ENCODE results near the gene MALL. TPM values are rescaled to one million over a fixed set of nuclear protein-coding genes. Genes with fewer than 3 reads are reported as not detected.
A peak's percentile ranks its signal among the peaks of the same experiment; 100 is the strongest.

Gene MALL
- total RNA-seq, 1 donor = 5.1 TPM

DNA sequence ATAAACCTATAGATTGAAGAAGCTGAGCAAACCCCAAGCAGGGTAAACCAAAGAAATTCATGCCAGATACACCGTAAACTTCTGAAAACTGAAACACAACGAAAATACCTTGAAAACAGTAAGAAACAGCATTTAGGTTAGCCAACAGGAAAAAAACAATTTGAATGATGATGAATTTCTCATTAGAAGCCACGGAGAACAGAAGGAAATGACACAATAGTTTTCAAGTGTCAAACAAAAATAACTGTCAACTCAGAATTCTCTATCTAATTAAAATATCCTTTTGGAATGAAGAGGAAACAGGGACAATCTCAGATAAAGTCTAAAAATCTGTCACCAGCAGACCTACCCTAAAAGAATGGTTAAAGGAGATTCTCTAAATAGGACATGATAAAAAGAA, 37.3 kb upstream of the MALL start:
- Histone ChIP-seq H3K27ac (ENCODE audit: low read depth, low read length) (no peak overlapping the region), H3K36me3 (ENCODE audit: insufficient read depth, low read length) (no peaks in the 10 kb centered on the region), H3K27me3 (ENCODE audit: insufficient read depth, low read length) (no peaks in the 10 kb centered on the region), H3K9me3 (ENCODE audit: low read depth, low read length) (no peaks in the 10 kb centered on the region), H3K4me1 (ENCODE audit: insufficient read depth, low read length) (peaks cover 19% of the 10 kb centered on the region), H3K4me3 (ENCODE audit: insufficient read depth, low read length) (no peak overlapping the region), H4K20me1 (ENCODE audit: insufficient read depth, low read length) (no peaks in the 10 kb centered on the region), H3K79me2 (ENCODE audit: insufficient read depth, low read length) (no peaks in the 10 kb centered on the region), H2AFZ (ENCODE audit: low read length) (no peak overlapping the region), H3K4me2 (ENCODE audit: insufficient read depth, low read length) (no peak overlapping the region)
- DNase-seq (ENCODE audit: insufficient read length, low spot score, missing footprints) = no peak
- TF ChIP-seq, protein P1, sequence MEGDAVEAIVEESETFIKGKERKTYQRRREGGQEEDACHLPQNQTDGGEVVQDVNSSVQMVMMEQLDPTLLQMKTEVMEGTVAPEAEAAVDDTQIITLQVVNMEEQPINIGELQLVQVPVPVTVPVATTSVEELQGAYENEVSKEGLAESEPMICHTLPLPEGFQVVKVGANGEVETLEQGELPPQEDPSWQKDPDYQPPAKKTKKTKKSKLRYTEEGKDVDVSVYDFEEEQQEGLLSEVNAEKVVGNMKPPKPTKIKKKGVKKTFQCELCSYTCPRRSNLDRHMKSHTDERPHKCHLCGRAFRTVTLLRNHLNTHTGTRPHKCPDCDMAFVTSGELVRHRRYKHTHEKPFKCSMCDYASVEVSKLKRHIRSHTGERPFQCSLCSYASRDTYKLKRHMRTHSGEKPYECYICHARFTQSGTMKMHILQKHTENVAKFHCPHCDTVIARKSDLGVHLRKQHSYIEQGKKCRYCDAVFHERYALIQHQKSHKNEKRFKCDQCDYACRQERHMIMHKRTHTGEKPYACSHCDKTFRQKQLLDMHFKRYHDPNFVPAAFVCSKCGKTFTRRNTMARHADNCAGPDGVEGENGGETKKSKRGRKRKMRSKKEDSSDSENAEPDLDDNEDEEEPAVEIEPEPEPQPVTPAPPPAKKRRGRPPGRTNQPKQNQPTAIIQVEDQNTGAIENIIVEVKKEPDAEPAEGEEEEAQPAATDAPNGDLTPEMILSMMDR (IDR thresholded peaks at IDR 0.05; ENCODE audit: extremely low read depth, low read depth, low read length) = no peak

DNA sequence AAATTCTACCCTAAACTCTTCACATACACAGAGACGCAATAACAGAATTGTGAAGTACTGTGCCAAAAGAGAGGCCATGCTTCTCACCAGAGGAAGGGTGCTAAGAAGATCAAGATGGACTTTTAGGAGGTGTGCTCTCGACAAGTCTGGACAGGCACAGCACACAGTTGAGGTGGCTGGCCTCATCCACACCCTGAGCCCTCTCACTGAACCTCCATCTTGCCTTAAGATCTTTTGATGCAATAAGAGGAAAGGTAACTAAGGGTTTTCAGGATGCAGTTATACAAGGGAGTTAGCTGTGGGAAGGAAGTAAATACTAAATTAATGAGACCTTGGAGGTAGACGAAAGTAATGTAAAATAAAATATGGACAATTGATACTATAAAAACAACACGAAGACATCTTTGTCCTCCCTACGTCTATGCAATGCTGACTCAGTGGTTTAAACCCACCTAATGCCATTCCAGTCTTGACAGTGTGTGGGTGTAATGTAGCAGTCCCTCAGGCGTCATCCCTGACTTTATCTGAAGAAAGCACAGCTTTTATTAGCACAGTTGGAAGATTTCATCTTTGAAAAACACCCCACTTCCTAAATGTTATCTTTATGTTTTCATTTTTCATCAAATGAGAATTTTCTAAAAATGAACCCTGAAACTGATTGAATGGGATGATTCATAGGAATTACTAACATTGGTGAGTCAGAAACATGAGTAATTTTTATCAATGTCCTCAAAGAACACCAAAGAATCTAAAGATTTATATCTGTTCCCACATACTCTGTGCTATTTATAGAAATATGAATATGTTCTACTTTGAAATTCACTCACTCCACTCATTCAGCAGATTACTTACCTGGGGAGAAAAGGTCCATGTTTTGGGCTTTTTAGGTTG, 34.0 kb upstream of the MALL start:
- peaks cover 17% of the 10 kb centered on the region for H3K4me1 ChIP-seq (ENCODE audit: insufficient read depth, low read length)
- TF ChIP-seq, protein P1 (IDR thresholded peaks at IDR 0.05; ENCODE audit: extremely low read depth, low read depth, low read length) = no peak
- H3K9me3 ChIP-seq (ENCODE audit: low read depth, low read length) = no peaks in the 10 kb centered on the region
- peak overlapping the region; percentile 8 for H3K4me3 ChIP-seq (ENCODE audit: insufficient read depth, low read length)
- H3K79me2 ChIP-seq (ENCODE audit: insufficient read depth, low read length) = no peaks in the 10 kb centered on the region
- peak overlapping the region; percentile 57 for H3K4me2 ChIP-seq (ENCODE audit: insufficient read depth, low read length)
- no peaks in the 10 kb centered on the region for H3K27me3 ChIP-seq (ENCODE audit: insufficient read depth, low read length)
- H3K27ac ChIP-seq (ENCODE audit: low read depth, low read length) = peak overlapping the region; percentile 99
- no peaks in the 10 kb centered on the region for H3K36me3 ChIP-seq (ENCODE audit: insufficient read depth, low read length)
- no peaks in the 10 kb centered on the region for H4K20me1 ChIP-seq (ENCODE audit: insufficient read depth, low read length)
- DNase-seq (ENCODE audit: insufficient read length, low spot score, missing footprints) = peak; percentile 63
- H2AFZ ChIP-seq (ENCODE audit: low read length) = peak overlapping the region; percentile 81

DNA sequence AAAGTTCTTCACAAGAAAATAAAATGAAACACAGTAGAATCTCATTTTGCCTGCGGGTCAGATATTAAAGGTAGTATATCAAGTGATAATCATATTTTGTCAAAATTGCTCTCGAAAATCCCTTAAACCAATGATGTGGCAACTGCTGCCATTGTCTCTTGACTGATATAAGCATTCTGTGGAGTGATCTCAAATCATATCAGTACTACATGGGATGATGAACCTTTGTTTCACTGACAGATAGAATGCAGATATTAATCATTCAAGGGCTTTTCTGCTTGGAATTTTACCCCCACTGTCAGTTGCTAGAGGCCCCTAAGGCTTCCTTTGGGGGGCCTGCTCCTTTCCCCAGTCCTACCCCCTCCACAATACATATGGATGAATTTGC, 31.3 kb upstream of the MALL start:
- Histone ChIP-seq H3K79me2 (ENCODE audit: insufficient read depth, low read length) (no peaks in the 10 kb centered on the region), H2AFZ (ENCODE audit: low read length) (no peak overlapping the region), H3K36me3 (ENCODE audit: insufficient read depth, low read length) (no peaks in the 10 kb centered on the region), H3K4me1 (ENCODE audit: insufficient read depth, low read length) (peaks cover 17% of the 10 kb centered on the region), H3K9me3 (ENCODE audit: low read depth, low read length) (no peaks in the 10 kb centered on the region), H3K4me3 (ENCODE audit: insufficient read depth, low read length) (no peak overlapping the region), H3K4me2 (ENCODE audit: insufficient read depth, low read length) (no peak overlapping the region), H3K27me3 (ENCODE audit: insufficient read depth, low read length) (no peaks in the 10 kb centered on the region), H3K27ac (ENCODE audit: low read depth, low read length) (no peak overlapping the region), H4K20me1 (ENCODE audit: insufficient read depth, low read length) (no peaks in the 10 kb centered on the region)
- no peak for DNase-seq (ENCODE audit: insufficient read length, low spot score, missing footprints)
- TF ChIP-seq, protein P1 (IDR thresholded peaks at IDR 0.05; ENCODE audit: extremely low read depth, low read depth, low read length) = no peak

DNA sequence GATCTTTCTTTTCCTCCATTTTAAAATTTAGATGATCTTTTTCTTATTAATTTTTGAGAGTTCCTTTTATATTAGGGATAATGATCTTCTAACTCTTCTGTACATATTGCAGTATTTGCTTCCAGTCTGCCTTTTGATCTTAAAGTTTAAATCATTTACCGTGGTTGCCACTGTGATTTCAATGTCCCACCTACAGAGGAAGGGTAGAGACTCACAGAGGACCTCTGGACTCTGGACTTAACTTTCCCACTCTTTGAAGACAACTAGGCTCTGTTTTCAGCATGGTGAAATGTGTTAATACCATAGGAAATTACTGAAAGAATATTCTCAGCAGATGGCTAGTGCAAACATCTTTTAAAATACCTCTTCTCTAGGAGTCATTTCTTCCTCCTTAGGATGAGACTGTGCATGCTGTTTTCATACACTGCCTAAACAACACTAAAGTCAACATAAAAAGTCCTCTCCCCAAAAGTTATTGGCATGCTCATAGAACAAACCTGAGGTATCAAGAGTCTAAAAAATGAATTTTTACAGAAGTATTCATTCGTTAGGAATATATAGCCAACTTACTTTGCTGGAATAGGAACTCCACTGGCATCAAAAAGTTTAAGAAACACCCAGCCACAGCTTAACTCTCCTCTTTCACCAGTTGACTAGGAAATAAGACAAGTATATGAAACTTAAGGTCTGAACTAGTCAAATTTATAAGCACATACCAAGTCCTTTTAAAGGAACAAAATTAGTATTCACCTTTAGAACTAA, 30.7 kb upstream of the MALL start:
- TF ChIP-seq, protein P1 (IDR thresholded peaks at IDR 0.05; ENCODE audit: extremely low read depth, low read depth, low read length) = no peak

More for the DNA sequence above, 30.7 kb upstream of the MALL start:
- Histone ChIP-seq H3K27ac (ENCODE audit: low read depth, low read length) (no peak overlapping the region), H3K27me3 (ENCODE audit: insufficient read depth, low read length) (no peaks in the 10 kb centered on the region), H3K4me2 (ENCODE audit: insufficient read depth, low read length) (no peak overlapping the region), H3K9me3 (ENCODE audit: low read depth, low read length) (no peaks in the 10 kb centered on the region), H3K79me2 (ENCODE audit: insufficient read depth, low read length) (no peaks in the 10 kb centered on the region), H3K4me3 (ENCODE audit: insufficient read depth, low read length) (no peak overlapping the region), H2AFZ (ENCODE audit: low read length) (no peak overlapping the region), H3K36me3 (ENCODE audit: insufficient read depth, low read length) (no peaks in the 10 kb centered on the region), H4K20me1 (ENCODE audit: insufficient read depth, low read length) (no peaks in the 10 kb centered on the region), H3K4me1 (ENCODE audit: insufficient read depth, low read length) (peaks cover 17% of the 10 kb centered on the region)
- DNase-seq (ENCODE audit: insufficient read length, low spot score, missing footprints) = no peak

All from osteoblast (primary cell).